Esophagus muscularis mucosa (tissue), 4 donors: ENCODE measurements around the gene ZFP64. TPM values are rescaled to one million over a fixed set of nuclear protein-coding genes. Genes with fewer than 3 reads are reported as not detected.

ENCODE experiments used
- DNase-seq: peaks from one replicate; pipeline ENCODE4 v3.0.0-alpha.2; 2017; ENCODE audit errors: extremely low spot score
- H3K27ac ChIP-seq, 4 donors: fragments of 200-600 bp; sonication (generic); replicated peaks in 1 of 4; 1 replicate in 3 of 4; 2 replicates in 1 of 4; pipeline ENCODE4 v1.5.1; 2016 to 2019; ENCODE audit warnings: mild to moderate bottlenecking in 1 of 4
- H3K27me3 ChIP-seq, 4 donors: fragments of 200-600 bp; sonication (generic); one replicate each; pipeline versions ENCODE4 v1.5.1 to v1.6.0; 2016 to 2019
- H3K36me3 ChIP-seq, 4 donors: fragments of 200-600 bp; sonication (generic); one replicate each; pipeline ENCODE4 v1.5.1; 2016 to 2019
- H3K4me1 ChIP-seq, 4 donors: fragments of 200-600 bp; sonication (generic); one replicate each; pipeline ENCODE4 v1.5.1; 2016 to 2019
- H3K4me3 ChIP-seq, 4 donors: fragments of 200-600 bp; sonication (generic); 1 replicate in 2 of 4; 2 replicates in 2 of 4; pipeline ENCODE4 v1.5.1; 2016 to 2019; ENCODE audit warnings: mild to moderate bottlenecking in 4 of 4, moderate library complexity in 1 of 4
- H3K9me3 ChIP-seq, 4 donors: fragments of 200-600 bp; sonication (generic); 1 replicate in 3 of 4; 2 replicates in 1 of 4; pipeline ENCODE4 v1.5.1; 2016 to 2019
- CTCF ChIP-seq, 3 experiments: fragments of 200-600 bp in 2 of 3; fragments of 450-650 bp in 1 of 3; sonication (generic) in 2 of 3; IDR thresholded peaks; one replicate each; pipeline ENCODE4 v1.5.1; 2017 to 2019; ENCODE audit warnings: antibody characterized with exemption in 3 of 3, mild to moderate bottlenecking in 2 of 3, moderate library complexity in 1 of 3
- EP300 ChIP-seq: sonication (generic); formaldehyde crosslinking; IDR thresholded peaks from one replicate; pipeline ENCODE4 v1.6.1; 2017; ENCODE audit warnings: antibody characterized with exemption
- POLR2A ChIP-seq: fragments of 450-650 bp; IDR thresholded peaks from one replicate; pipeline ENCODE4 v1.6.1; 2017; ENCODE audit warnings: antibody characterized with exemption, moderate library complexity, mild to moderate bottlenecking, low read depth
- POLR2AphosphoS5 ChIP-seq, 2 donors: sonication (generic); formaldehyde crosslinking; IDR thresholded peaks; one replicate each; pipeline ENCODE4 v1.6.1; 2017; ENCODE audit warnings: antibody characterized with exemption in 2 of 2
- WGBS: methylation state at CpG from one replicate; pipeline ENCODE4 v1.1.5; 2018; 5-methylcytosine and 5-hydroxymethylcytosine counted together
- intact Hi-C: fragments of 100-400 bp; cut with DNase I; formaldehyde crosslinking; loops from one replicate; pipeline ENCODE4 v1.15.1; 2023
- total RNA-seq, 4 donors: library from RNA; depleted of rRNA; stranded (reverse); fragments of >200 nt; gene quantifications; one replicate each; pipeline versions ENCODE4 v1.1.0 to v1.2.1, GENCODE V29; 2016

ZFP64 gene
- total RNA-seq, 4 donors from 2014 or later = 7.6 to 15.7 (median 11.2) TPM

DNA sequence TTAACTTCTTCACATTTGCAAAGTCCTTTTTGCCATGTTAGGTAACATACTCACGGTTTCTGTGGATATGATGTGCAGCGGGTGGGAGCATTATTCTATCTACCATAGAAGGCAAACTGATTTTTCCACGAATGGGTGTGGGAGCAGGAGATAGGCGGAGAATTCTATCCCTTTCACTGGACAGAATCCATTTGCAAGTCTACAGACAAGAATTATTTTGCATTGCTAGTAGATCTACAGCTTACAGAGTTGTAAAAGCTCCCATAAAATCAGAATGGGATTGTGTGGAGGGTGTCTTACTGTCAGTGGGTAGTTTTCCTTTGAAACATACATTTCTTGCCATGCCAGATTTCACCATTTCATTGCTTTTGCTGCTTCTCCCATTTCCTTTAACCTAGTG is 22.4 kb upstream of the ZFP64 start:
- intact Hi-C loops = no loop called here
- peaks cover 0 to 30% (median 12%) of the 10 kb centered on the region in 4 donors for H3K9me3 ChIP-seq
- peak; percentile 50 for DNase-seq
- no peak overlapping the region for H3K4me3 ChIP-seq
- no peak for TF ChIP-seq POLR2AphosphoS5 (IDR thresholded peaks at IDR 0.05)
- no peak for TF ChIP-seq POLR2A
- no peak for TF ChIP-seq EP300
- no peak for TF ChIP-seq CTCF (IDR thresholded peaks at IDR 0.05)
- 86% methylated on average over 4 of the region's 4 CpGs for WGBS
- H3K27ac ChIP-seq = no peak overlapping the region
- H3K27me3 ChIP-seq = peaks cover 0 to 9% (median 0%) of the 10 kb centered on the region in 4 donors
- no peaks in the 10 kb centered on the region for H3K36me3 ChIP-seq
- no peaks in the 10 kb centered on the region for H3K4me1 ChIP-seq

DNA sequence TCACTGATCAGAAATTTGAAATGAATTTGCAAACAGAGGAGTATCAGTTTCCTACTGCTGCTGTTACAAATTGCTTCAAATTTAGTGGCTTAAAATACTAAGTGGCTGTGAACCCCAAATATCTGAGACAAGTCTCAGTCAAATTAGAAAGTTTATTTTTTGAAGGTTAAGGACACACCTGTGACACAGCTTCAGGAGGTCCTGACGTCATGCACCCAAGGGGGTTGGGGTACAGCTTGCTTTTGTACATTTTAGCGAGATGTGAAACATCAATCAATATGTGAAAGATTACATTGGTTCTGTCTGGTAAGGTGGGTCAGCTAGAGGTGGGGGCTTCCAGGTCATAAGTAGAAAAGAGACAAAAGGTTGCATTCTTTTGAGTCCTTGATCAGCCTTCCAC is 21.4 kb upstream of the ZFP64 start:
- DNase-seq = no peak
- no peak overlapping the region for H3K4me3 ChIP-seq
- peaks cover 0 to 9% (median 0%) of the 10 kb centered on the region in 4 donors for H3K27me3 ChIP-seq
- H3K27ac ChIP-seq = no peak overlapping the region
- TF ChIP-seq EP300 = no peak
- no peak for TF ChIP-seq CTCF (IDR thresholded peaks at IDR 0.05)
- TF ChIP-seq POLR2A = no peak
- no peak for TF ChIP-seq POLR2AphosphoS5 (IDR thresholded peaks at IDR 0.05)
- 42% methylated on average over 2 of the region's 2 CpGs for WGBS
- no peaks in the 10 kb centered on the region for H3K36me3 ChIP-seq
- H3K9me3 ChIP-seq = peaks cover 0 to 30% (median 12%) of the 10 kb centered on the region in 4 donors
- H3K4me1 ChIP-seq = no peaks in the 10 kb centered on the region
- intact Hi-C loops = no loop called here

DNA sequence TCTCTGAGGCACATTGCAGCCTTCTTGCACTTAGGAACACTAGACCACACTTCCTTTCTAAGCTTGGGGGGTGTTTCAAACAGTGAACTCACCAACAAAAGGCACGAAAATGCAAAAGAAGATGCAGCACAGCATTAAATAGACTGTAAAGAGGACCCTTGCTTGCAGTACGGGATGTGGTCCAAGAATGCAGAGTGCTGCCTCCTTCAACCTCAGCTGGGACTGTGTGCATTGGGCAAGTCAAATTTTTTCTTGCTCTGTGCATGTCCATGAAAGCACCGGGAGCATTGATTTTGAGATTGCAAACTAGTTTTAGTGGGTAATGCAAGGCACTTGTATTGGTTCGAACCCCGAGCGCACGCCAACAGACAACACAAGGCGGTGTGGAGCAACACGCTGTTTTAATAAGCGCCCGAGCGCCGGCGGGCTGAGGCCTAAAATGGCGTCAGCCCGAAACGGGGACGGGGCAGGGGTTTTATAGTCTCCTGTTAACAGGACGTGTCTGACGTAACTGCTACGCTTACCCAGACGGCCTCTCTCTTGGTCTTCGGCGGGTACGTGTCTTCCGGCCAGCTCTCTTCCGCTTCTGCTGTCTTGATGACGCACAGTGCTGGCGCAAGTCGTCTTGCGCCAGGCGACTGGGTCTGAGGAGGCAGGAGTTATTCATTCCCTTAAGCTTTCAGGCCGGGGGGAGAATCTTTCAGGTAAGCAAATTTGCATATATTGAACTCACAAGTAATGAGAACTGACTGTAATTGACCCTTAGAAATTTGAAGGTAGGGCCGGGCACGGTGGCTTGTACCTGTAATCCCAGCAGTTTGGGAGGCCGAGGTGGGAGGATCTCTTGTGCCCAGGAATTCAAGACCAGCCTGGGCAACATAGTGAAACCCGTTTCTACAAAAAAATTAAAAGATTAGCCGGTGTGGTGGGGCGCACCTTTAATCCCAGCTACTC is 18.7 kb upstream of the ZFP64 start:
- WGBS = 94% methylated on average over 39 of the region's 39 CpGs
- TF ChIP-seq CTCF (IDR thresholded peaks at IDR 0.05) (no peak), EP300 (no peak), POLR2A (no peak), POLR2AphosphoS5 (IDR thresholded peaks at IDR 0.05) (no peak)
- peaks cover 0 to 21% (median 7%) of the 10 kb centered on the region in 4 donors for H3K9me3 ChIP-seq

DNA sequence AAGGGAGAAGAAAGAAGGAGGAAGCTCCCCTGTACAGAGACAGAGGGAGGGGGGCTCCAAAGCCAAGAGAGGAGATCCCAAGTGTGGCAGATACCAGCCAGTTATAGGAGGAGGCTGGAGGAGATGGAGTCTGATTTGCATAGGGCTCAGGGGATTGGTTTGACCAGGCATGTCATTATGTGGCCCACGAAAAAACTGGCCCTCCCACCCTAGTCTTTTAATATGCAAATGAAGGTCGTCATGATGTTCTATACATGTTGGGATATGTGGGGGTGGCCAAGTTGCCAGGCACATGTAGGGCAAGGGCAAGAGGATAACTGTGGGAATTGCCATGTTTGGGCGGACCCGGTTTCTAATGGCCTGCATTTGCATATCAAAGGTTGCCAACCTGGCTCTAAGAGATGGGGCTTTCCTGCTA is 17.6 kb upstream of the ZFP64 start:
- peak; percentile 90 for DNase-seq
- TF ChIP-seq CTCF (IDR thresholded peaks at IDR 0.05) = no peak
- TF ChIP-seq EP300 = no peak
- TF ChIP-seq POLR2AphosphoS5 (IDR thresholded peaks at IDR 0.05) = no peak
- TF ChIP-seq POLR2A = no peak
- Histone ChIP-seq H3K27me3 (peaks cover 0 to 10% (median 0%) of the 10 kb centered on the region in 4 donors), H3K9me3 (peaks cover 0 to 21% (median 6%) of the 10 kb centered on the region in 4 donors), H3K36me3 (no peaks in the 10 kb centered on the region), H3K4me1 (no peaks in the 10 kb centered on the region), H3K4me3 (no peak overlapping the region), H3K27ac (no peak overlapping the region)
- intact Hi-C loops = no loop called here
- 46% methylated on average over 4 of the region's 4 CpGs for WGBS

More for the DNA sequence above, 18.7 kb upstream of the ZFP64 start:
- H3K36me3 ChIP-seq = no peaks in the 10 kb centered on the region
- H3K4me3 ChIP-seq = no peak overlapping the region
- no peaks in the 10 kb centered on the region for H3K4me1 ChIP-seq
- intact Hi-C loops = no loop called here
- no peak overlapping the region for H3K27ac ChIP-seq
- H3K27me3 ChIP-seq = peaks cover 0 to 11% (median 0%) of the 10 kb centered on the region in 4 donors
- peak; percentile 70 for DNase-seq
